PC-3 (cell line): Measurements from ENCODE around the gene PLCXD1. TPM values are rescaled to one million over a fixed set of nuclear protein-coding genes. Genes with fewer than 3 reads are reported as not detected.
"Not testable (repeated sequence)": the region's sequence is repeated elsewhere in the genome, so short reads cannot be mapped to it uniquely, and the experiment has no call there.

Experiments used
- ATAC-seq: fragments of 200-7000 bp; cut with Tn5 transposase; 2 replicates; pipeline ENCODE4 v1.9.1; 2020; ENCODE audit warnings: mild to moderate bottlenecking, moderate library complexity
- BruUV-seq: library from RNA; stranded (reverse); fragments of 400-500 nt; replicated peaks from 2 replicates; lab custom pipeline; 2021; lab: Mats Ljungman, UMichigan
- CTCF ChIA-PET: fragments of 300-600 bp; sonication (Branson Sonifier 250); formaldehyde crosslinking; loops from one replicate; lab custom pipeline; 2022; ENCODE audit warnings: antibody characterized with exemption; lab: Charles Lee
- POLR2A ChIA-PET: fragments of 300-600 bp; sonication (Branson Sonifier 250); formaldehyde crosslinking; loops from one replicate; lab custom pipeline; 2022; ENCODE audit warnings: antibody characterized with exemption; ENCODE audit not compliant: unreplicated experiment; lab: Charles Lee
- DNase-seq: peaks from one replicate; pipeline ENCODE4 v3.0.0-alpha.2; 2015
- H2AFZ ChIP-seq: fragments of 300-600 bp; sonication (generic); 2 replicates; pipeline ENCODE4 v1.6.0; 2016; ENCODE audit warnings: antibody characterized with exemption, low read length
- H3F3A ChIP-seq: fragments of 300-600 bp; sonication (generic); one replicate; pipeline ENCODE4 v1.6.0; 2017; ENCODE audit warnings: antibody characterized with exemption, low read length, control low read depth, mild to moderate bottlenecking; ENCODE audit not compliant: unreplicated experiment
- H3K27ac ChIP-seq: fragments of 300-600 bp; sonication (generic); 2 replicates; pipeline ENCODE4 v1.5.1; 2016; ENCODE audit warnings: mild to moderate bottlenecking, low read length
- H3K27me3 ChIP-seq: fragments of 300-600 bp; sonication (generic); 2 replicates; pipeline ENCODE4 v1.6.1; 2016; ENCODE audit warnings: low read length, mixed read lengths
- H3K36me3 ChIP-seq: fragments of 300-600 bp; sonication (generic); 2 replicates; pipeline ENCODE4 v1.6.1; 2016; ENCODE audit warnings: low read depth, mixed run types, low read length, mixed read lengths
- H3K4me1 ChIP-seq: fragments of 300-600 bp; sonication (generic); 2 replicates; pipeline ENCODE4 v1.5.1; 2016; ENCODE audit warnings: low read length; ENCODE audit not compliant: insufficient read depth
- H3K4me2 ChIP-seq: fragments of 300-600 bp; sonication (generic); 2 replicates; pipeline ENCODE4 v1.6.0; 2016; ENCODE audit warnings: low read length
- H3K4me3 ChIP-seq: fragments of 300-600 bp; sonication (generic); 2 replicates; pipeline ENCODE4 v1.5.1; 2016; ENCODE audit warnings: mild to moderate bottlenecking, low read length, mixed read lengths
- H3K79me2 ChIP-seq: fragments of 300-600 bp; sonication (generic); 2 replicates; pipeline ENCODE4 v1.6.1; 2017; ENCODE audit warnings: low read length, mixed read lengths
- H3K9ac ChIP-seq: fragments of 300-600 bp; sonication (generic); 2 replicates; pipeline ENCODE4 v1.6.0; 2016; ENCODE audit warnings: mild to moderate bottlenecking, low read length
- H3K9me2 ChIP-seq: fragments of 300-600 bp; sonication (generic); replicated peaks from 2 replicates; pipeline ENCODE4 v1.6.1; 2016; ENCODE audit warnings: mixed run types, low read length, mixed read lengths
- H3K9me3 ChIP-seq: fragments of 300-600 bp; sonication (generic); 2 replicates; pipeline ENCODE4 v1.6.1; 2016; ENCODE audit warnings: low read length, mixed read lengths
- H4K20me1 ChIP-seq: fragments of 300-600 bp; sonication (generic); 2 replicates; pipeline ENCODE4 v1.6.1; 2016; ENCODE audit warnings: low read length, mixed read lengths
- CTCF ChIP-seq: fragments of 300-600 bp; sonication (generic); conservative IDR thresholded peaks from 2 replicates; pipeline ENCODE4 v1.5.1; 2017; ENCODE audit warnings: antibody characterized with exemption, low read depth, mild to moderate bottlenecking, low read length
- EZH2 ChIP-seq: fragments of 300-600 bp; sonication (generic); IDR thresholded peaks from one replicate; pipeline ENCODE4 v1.6.1; 2017; ENCODE audit warnings: antibody characterized with exemption, mild to moderate bottlenecking, low read length; ENCODE audit not compliant: unreplicated experiment
- EZH2phosphoT487 ChIP-seq: fragments of 300-600 bp; sonication (generic); IDR thresholded peaks from 2 replicates; pipeline ENCODE4 v1.6.1; 2018; ENCODE audit warnings: mild to moderate bottlenecking, antibody characterized with exemption, low read length, borderline replicate concordance
- intact Hi-C: fragments of 100-400 bp; cut with micrococcal nuclease; formaldehyde crosslinking; loops from 2 replicates; pipeline ENCODE4 v1.9.0; 2023
- total RNA-seq: library from RNA; depleted of rRNA; stranded (reverse); fragments of >200 nt; gene quantifications from 2 replicates; pipeline ENCODE4 v1.2.3, GENCODE V29; 2014

PLCXD1 gene
- total RNA-seq, 1 experiment from 2014 or later = 25.7 TPM

GRCh38 chrX:275967-276580 lies 5.1 kb upstream of the PLCXD1 start:
- H3K4me2 ChIP-seq = peak overlapping the region; percentile 99
- no peaks in the 10 kb centered on the region for H3K36me3 ChIP-seq
- no peak for TF ChIP-seq EZH2phosphoT487
- TF ChIP-seq CTCF = no peak
- no peaks in the 10 kb centered on the region for H3K9me2 ChIP-seq
- H4K20me1 ChIP-seq = no peaks in the 10 kb centered on the region
- peaks cover 4% of the 10 kb centered on the region; the same call in 1 of the 2 replicates for H3K79me2 ChIP-seq
- intact Hi-C loops = no loop called here
- H3F3A ChIP-seq = no peaks in the 10 kb centered on the region
- ChIA-PET POLR2A (no interaction called here), CTCF (no interaction called here)
- H2AFZ ChIP-seq = peak overlapping the region; percentile 77
- ATAC-seq = peak; percentile 93
- peak overlapping the region; percentile 92 for H3K4me3 ChIP-seq
- peak overlapping the region; percentile 76 for H3K9ac ChIP-seq
- no TSS peak for BruUV-seq
- H3K27me3 ChIP-seq = no peaks in the 10 kb centered on the region
- peak; percentile 73 for DNase-seq
- H3K9me3 ChIP-seq = no peaks in the 10 kb centered on the region
- no peaks in the 10 kb centered on the region for H3K4me1 ChIP-seq
- H3K27ac ChIP-seq = peak overlapping the region; percentile 46

DNA sequence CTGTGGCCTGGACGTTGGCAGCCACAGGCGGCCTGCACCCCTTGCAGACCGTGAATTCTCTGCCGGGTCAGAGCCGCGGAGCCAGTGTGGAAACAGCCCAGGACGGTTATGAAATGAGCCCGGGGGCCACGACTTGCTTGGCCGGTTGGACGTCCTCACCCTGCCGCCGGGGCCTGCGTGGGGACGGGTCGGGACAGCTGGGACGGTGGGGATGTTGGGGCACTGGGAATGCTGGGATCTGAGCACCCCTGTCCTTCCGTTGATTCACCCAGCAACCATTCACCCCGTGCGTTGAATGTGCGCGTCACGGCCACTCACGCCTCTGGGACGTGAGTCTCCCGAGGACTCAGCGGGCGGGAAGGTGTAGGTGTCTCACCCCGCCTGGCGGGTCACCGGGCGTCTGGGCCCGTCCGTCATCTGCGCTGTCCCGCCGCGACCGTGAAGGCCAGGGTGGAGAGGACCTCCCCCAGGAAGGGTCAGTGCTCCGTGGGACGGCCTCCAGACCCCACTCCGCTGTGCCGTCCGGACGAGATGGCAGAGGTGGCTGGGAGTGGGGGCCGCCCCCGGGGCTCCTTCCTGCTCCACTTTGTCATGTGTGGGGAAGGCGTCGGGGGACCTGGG lies 4.5 kb upstream of the PLCXD1 start:
- DNase-seq (peak; percentile 65), ATAC-seq (peak; percentile 66)
- Histone ChIP-seq H3K4me1 (no peaks in the 10 kb centered on the region), H3K4me2 (peak overlapping the region; percentile 99), H3K9ac (peak overlapping the region; percentile 76), H3K27ac (peak overlapping the region; percentile 46), H3K27me3 (no peaks in the 10 kb centered on the region), H3K9me2 (no peaks in the 10 kb centered on the region), H3K9me3 (no peaks in the 10 kb centered on the region), H3K36me3 (no peaks in the 10 kb centered on the region), H2AFZ (peak overlapping the region; percentile 77), H4K20me1 (no peaks in the 10 kb centered on the region), H3F3A (no peaks in the 10 kb centered on the region), H3K79me2 (peaks cover 4% of the 10 kb centered on the region; the same call in 1 of the 2 replicates), H3K4me3 (peak overlapping the region; percentile 92)
- CTCF ChIA-PET = no interaction called here
- BruUV-seq = TSS peak; percentile 98
- POLR2A ChIA-PET = no interaction called here
- intact Hi-C loops = no loop called here
- TF ChIP-seq EZH2phosphoT487 (no peak), CTCF (no peak), EZH2 (no peak)

DNA sequence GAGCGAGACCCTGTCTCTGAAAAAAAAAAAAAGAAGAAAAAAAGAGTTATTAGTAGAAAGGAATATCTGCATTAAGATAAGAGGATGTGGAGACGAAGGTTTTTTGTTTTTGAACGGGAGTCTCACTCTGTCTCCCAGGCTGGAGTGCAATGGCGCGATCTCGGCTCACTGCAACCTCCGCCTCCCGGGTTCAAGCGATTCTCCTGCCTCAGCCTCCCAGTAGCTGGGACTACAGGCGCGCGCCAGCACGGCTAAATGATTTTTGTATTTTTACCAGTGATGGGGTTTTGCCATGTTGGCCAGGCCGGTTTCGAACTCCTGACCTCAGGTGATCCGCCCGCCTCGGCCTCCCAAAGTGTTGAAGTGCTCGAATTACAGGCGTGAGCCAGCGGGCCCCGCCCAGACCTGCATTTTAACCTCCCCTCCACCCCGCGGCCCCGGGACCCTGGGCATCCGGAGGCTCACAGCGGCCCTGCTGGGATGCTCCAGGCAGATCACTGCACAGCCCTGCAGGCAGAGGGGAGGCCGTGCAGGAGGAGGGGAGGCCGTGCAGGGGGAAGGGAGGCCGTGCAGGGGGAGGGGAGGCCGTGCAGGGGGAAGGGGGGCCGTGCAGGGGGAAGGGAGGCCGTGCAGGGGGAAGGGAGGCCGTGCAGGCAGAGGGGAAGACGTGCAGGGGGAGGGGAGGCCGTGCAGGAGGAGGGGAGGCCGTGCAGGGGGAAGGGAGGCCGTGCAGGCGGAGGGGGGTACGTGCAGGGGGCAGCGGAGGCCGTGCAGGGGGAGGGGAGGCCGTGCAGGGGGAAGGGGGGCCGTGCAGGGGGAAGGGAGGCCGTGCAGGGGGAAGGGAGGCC lies 1.2 kb upstream of the PLCXD1 start:
- H3K9me2 ChIP-seq, DNase-seq, H3F3A ChIP-seq, H3K9me3 ChIP-seq, H4K20me1 ChIP-seq, ATAC-seq, H2AFZ ChIP-seq, H3K4me2 ChIP-seq, H3K79me2 ChIP-seq, H3K4me1 ChIP-seq, CTCF ChIA-PET, H3K27ac ChIP-seq, POLR2A ChIA-PET, H3K4me3 ChIP-seq, H3K27me3 ChIP-seq, H3K9ac ChIP-seq, H3K36me3 ChIP-seq, BruUV-seq: not testable (repeated sequence)
- intact Hi-C loops = loop anchor here (5.0 kb wide), 1 partner anchor 37 kb away; the partner anchor contains the start of gene GTPBP6

DNA sequence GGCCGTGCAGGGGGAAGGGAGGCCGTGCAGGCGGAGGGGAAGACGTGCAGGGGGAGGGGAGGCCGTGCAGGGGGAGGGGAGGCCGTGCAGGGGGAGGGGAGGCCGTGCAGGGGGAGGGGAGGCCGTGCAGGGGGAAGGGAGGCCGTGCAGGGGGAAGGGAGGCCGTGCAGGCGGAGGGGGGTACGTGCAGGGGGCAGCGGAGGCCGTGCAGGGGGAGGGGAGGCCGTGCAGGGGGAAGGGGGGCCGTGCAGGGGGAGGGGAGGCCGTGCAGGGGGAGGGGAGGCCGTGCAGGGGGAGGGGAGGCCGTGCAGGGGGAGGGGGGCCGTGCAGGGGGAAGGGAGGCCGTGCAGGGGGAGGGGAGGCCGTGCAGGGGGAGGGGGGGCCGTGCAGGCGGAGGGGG lies 459 bp upstream of the PLCXD1 start:
- intact Hi-C loops = loop anchor here (5.0 kb wide), 1 partner anchor 37 kb away; the partner anchor contains the start of gene GTPBP6
- H3K9me3 ChIP-seq, CTCF ChIA-PET, ATAC-seq, H3K4me3 ChIP-seq, H4K20me1 ChIP-seq, H3K4me1 ChIP-seq, H2AFZ ChIP-seq, H3F3A ChIP-seq, H3K9ac ChIP-seq, H3K79me2 ChIP-seq, H3K27ac ChIP-seq, H3K4me2 ChIP-seq, DNase-seq, H3K9me2 ChIP-seq, H3K27me3 ChIP-seq, POLR2A ChIA-PET, BruUV-seq: not testable (repeated sequence)
- H3K36me3 ChIP-seq = peaks cover 12% of the 10 kb centered on the region
